ENCODE data around the gene PFDN1. TPM values are rescaled to one million over a fixed set of nuclear protein-coding genes. Genes with fewer than 3 reads are reported as not detected.
A peak's percentile ranks its signal among the peaks of the same experiment; 100 is the strongest.

PFDN1 gene
- total RNA-seq, 1 donor from 2014 or later, result 57.9 TPM

- Mint-ChIP-seq H3K4me3 (no peak overlapping the region), H3K4me1 (peaks cover 35% of the 10 kb centered on the region), H3K36me3 (ENCODE audit: low read depth) (peaks cover 21% of the 10 kb centered on the region), H3K27me3 (no peaks in the 10 kb centered on the region), H3K27ac (no peak overlapping the region), H3K9me3 (no peaks in the 10 kb centered on the region)
- no peak for DNase-seq
- intact Hi-C loops (cut with micrococcal nuclease), result no loop called here
Observed at GRCh38 chr5:140270008-140270407, 32.9 kb downstream of the PFDN1 start.

GRCh38 chr5:140267559-140268018 lies 35.3 kb downstream of the PFDN1 start:
- intact Hi-C loops (cut with micrococcal nuclease), result loop anchor here (1.0 to 5.0 kb wide), 2 partner anchors 16 to 35 kb away; partner anchors contain the start of gene PFDN1

GRCh38 chr5:140267201-140267540 lies 35.7 kb downstream of the PFDN1 start:
- Mint-ChIP-seq H3K36me3 (ENCODE audit: low read depth) (peaks cover 17% of the 10 kb centered on the region), H3K4me3 (peak overlapping the region; percentile 63), H3K4me1 (peaks cover 39% of the 10 kb centered on the region), H3K27me3 (no peaks in the 10 kb centered on the region), H3K27ac (peak overlapping the region; percentile 26), H3K9me3 (no peaks in the 10 kb centered on the region)
- intact Hi-C loops (cut with micrococcal nuclease), result loop anchor here (1.0 to 5.0 kb wide), 2 partner anchors 16 to 35 kb away; partner anchors contain the start of gene PFDN1
- peak; percentile 71 for DNase-seq

More at GRCh38 chr5:140267559-140268018, 35.3 kb downstream of the PFDN1 start:
- Mint-ChIP-seq H3K27ac (peak overlapping the region; percentile 26), H3K27me3 (no peaks in the 10 kb centered on the region), H3K4me1 (peaks cover 36% of the 10 kb centered on the region), H3K9me3 (no peaks in the 10 kb centered on the region), H3K4me3 (peak overlapping the region; percentile 63), H3K36me3 (ENCODE audit: low read depth) (peaks cover 16% of the 10 kb centered on the region)
- no peak for DNase-seq

DNA sequence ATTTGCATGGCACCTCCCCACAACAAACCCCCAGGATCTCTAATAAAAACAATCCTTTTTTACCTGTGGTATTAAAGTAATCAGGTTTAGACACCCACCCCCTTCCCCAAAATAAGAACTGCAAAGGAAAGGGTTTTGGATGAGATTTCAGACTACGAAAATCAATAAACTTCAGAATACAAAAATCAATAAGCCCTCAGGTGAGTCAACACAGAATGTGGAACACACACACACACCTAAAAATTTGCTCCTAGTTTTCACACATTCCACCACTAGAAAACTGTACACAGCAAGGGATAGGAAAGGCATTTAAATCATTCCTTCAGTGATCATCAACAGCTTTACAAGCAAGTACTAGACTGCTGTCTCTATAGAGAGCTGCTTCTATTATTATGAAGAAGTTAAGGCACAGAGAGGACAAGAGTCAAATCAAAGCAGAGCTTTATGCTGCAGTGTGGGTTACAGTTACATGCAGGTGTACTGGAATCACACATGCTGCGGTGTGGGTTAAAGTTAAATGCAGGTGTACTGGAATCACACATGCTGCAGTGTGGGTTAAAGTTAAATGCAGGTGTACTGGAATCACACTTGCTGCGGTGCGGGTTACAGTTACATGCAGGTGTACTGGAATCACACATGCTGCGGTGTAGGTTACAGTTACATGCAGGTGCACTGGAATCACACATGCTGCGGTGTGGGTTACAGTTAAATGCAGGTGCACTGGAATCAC lies 36.3 kb downstream of the PFDN1 start:
- DNase-seq, result no peak
- Mint-ChIP-seq H3K27me3 (no peaks in the 10 kb centered on the region), H3K9me3 (no peaks in the 10 kb centered on the region), H3K27ac (peak overlapping the region; percentile 81), H3K4me3 (peak overlapping the region; percentile 63), H3K4me1 (peaks cover 41% of the 10 kb centered on the region), H3K36me3 (ENCODE audit: low read depth) (peaks cover 18% of the 10 kb centered on the region)
- intact Hi-C loops (cut with micrococcal nuclease), result loop anchor here (1.0 to 5.0 kb wide), 2 partner anchors 15 to 36 kb away; partner anchors contain the start of gene PFDN1

GRCh38 chr5:140265845-140266244 lies 37.1 kb downstream of the PFDN1 start:
- Mint-ChIP-seq H3K36me3 (ENCODE audit: low read depth) (peaks cover 18% of the 10 kb centered on the region), H3K9me3 (no peaks in the 10 kb centered on the region), H3K27me3 (no peaks in the 10 kb centered on the region), H3K4me1 (peaks cover 46% of the 10 kb centered on the region), H3K27ac (peak overlapping the region; percentile 81), H3K4me3 (peak overlapping the region; percentile 47)
- DNase-seq, result no peak
- intact Hi-C loops (cut with micrococcal nuclease), result loop anchor here (5.0 kb wide), 1 partner anchor 36 kb away; the partner anchor contains the start of gene PFDN1

DNA sequence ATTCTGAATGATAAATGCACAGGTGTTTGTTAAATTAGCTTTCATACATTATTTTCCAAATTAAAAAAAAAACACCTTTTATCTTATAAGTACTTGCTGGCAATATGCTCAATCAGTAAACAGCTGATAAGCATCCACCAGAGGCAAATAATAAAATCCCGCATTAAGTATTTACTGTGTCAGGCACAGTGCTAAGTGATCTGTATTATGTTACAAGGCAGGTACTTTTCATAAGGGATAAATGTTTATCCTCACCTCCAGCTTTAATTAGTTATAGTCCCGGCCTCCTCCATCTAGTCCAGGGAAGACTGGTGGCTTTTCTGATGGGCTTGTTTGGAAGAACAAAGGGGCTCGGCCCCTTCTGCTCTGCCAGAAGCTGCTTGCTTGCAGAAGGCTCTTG lies 40.1 kb downstream of the PFDN1 start:
- H3K9me3 Mint-ChIP-seq, result no peaks in the 10 kb centered on the region
- no peak overlapping the region for H3K27ac Mint-ChIP-seq
- DNase-seq, result no peak
- peaks cover 34% of the 10 kb centered on the region for H3K36me3 Mint-ChIP-seq (ENCODE audit: low read depth)
- H3K4me1 Mint-ChIP-seq, result peaks cover 66% of the 10 kb centered on the region
- no peaks in the 10 kb centered on the region for H3K27me3 Mint-ChIP-seq
- no peak overlapping the region for H3K4me3 Mint-ChIP-seq
- intact Hi-C loops (cut with micrococcal nuclease), result no loop called here

DNA sequence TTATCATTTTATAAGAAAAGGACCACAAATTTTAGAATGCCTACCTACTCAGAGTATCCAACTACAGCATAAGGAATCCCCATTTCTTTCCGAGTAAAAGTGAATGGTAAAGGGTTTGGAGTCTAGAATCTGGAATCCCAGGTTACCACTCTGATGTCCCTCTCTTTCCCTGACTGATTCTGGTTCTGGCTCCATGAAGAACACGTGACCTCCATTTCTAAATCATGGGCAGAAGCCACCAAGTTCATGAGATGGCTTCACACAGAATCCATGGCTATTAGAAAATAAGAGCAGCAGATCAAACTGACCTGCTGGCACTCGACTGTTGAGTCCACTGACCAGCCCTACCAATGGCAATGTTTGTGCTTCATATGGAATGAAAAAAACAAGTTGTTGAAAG lies 40.7 kb downstream of the PFDN1 start:
- Mint-ChIP-seq H3K27ac (no peak overlapping the region), H3K4me1 (peaks cover 66% of the 10 kb centered on the region), H3K9me3 (no peaks in the 10 kb centered on the region), H3K27me3 (no peaks in the 10 kb centered on the region), H3K4me3 (no peak overlapping the region), H3K36me3 (ENCODE audit: low read depth) (peaks cover 37% of the 10 kb centered on the region)
- intact Hi-C loops (cut with micrococcal nuclease), result no loop called here
- DNase-seq, result no peak

GRCh38 chr5:140261403-140262171 lies 41.3 kb downstream of the PFDN1 start:
- intact Hi-C loops (cut with micrococcal nuclease), result loop anchor here (1.0 kb wide), 1 partner anchor 10 kb away; no protein-coding TSS in a partner anchor
- Mint-ChIP-seq H3K27ac (peak overlapping the region; percentile 70), H3K9me3 (no peaks in the 10 kb centered on the region), H3K36me3 (ENCODE audit: low read depth) (peaks cover 37% of the 10 kb centered on the region), H3K4me1 (peaks cover 61% of the 10 kb centered on the region), H3K4me3 (no peak overlapping the region), H3K27me3 (no peaks in the 10 kb centered on the region)
- DNase-seq, result peak; percentile 73

DNA sequence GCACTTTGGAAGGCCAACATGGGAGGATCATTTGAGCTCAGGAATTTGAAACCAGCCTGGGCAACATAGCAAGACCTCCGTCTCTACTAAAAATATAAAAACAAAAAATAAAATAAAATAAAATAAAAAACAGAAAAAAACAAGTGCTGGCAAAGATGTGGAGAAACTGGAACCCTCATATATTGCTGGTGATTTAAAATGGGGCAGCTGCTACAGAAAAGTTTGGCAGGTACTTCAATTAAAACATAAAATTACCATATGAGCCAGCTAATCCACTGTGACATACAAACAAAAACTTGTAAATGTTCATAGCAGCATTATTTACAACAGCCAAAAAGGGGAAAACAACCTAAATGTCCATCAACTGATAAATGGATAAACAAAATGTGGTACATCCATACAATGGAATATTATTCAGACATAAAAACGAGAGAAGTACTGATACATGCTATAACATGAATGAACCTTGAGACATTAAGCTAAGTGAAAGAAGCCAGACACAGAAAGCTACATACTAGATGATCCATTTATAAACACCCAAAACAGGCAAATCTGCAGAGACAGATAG lies 42.7 kb downstream of the PFDN1 start:
- intact Hi-C loops (cut with micrococcal nuclease), result no loop called here
- no peak for DNase-seq
- H3K4me1 Mint-ChIP-seq, result peaks cover 47% of the 10 kb centered on the region
- H3K27me3 Mint-ChIP-seq, result no peaks in the 10 kb centered on the region
- no peak overlapping the region for H3K4me3 Mint-ChIP-seq
- H3K36me3 Mint-ChIP-seq (ENCODE audit: low read depth), result peaks cover 34% of the 10 kb centered on the region
- H3K9me3 Mint-ChIP-seq, result no peaks in the 10 kb centered on the region
- H3K27ac Mint-ChIP-seq, result peak overlapping the region; percentile 12

GRCh38 chr5:140259500-140259899 lies 43.4 kb downstream of the PFDN1 start:
- Mint-ChIP-seq H3K27me3 (no peaks in the 10 kb centered on the region), H3K36me3 (ENCODE audit: low read depth) (peaks cover 34% of the 10 kb centered on the region), H3K9me3 (no peaks in the 10 kb centered on the region), H3K4me3 (peak overlapping the region; percentile 11), H3K4me1 (peaks cover 44% of the 10 kb centered on the region), H3K27ac (peak overlapping the region; percentile 45)
- intact Hi-C loops (cut with micrococcal nuclease), result no loop called here
- DNase-seq, result peak; percentile 72

- Mint-ChIP-seq H3K4me1 (peaks cover 39% of the 10 kb centered on the region), H3K27ac (no peak overlapping the region), H3K36me3 (ENCODE audit: low read depth) (peaks cover 34% of the 10 kb centered on the region), H3K27me3 (no peaks in the 10 kb centered on the region), H3K9me3 (no peaks in the 10 kb centered on the region), H3K4me3 (peak overlapping the region; percentile 5)
- intact Hi-C loops (cut with micrococcal nuclease), result no loop called here
- DNase-seq, result no peak
Observed at GRCh38 chr5:140258873-140259272, 44.0 kb downstream of the PFDN1 start.

DNA sequence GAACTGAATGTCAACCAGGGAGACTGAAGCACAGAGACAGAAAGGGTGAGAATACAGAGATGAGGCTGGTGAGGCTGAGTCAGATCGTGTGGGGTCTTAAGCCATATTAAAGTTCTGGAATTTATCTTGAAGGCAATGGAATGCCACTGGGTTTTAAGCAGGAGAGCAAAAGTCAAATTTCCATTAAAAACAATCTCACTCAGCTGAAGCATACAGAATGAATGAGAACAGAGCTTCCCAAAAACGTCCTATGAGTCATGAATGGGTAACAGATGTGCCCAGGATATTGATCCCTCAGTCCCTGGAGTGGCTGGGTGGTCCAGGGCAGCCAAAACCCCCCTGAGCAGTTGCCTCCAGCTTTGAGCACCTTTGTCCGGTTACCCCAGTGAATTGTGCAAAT lies 44.9 kb downstream of the PFDN1 start:
- Mint-ChIP-seq H3K36me3 (ENCODE audit: low read depth) (peaks cover 31% of the 10 kb centered on the region), H3K4me3 (no peak overlapping the region), H3K9me3 (no peaks in the 10 kb centered on the region), H3K27me3 (no peaks in the 10 kb centered on the region), H3K4me1 (peaks cover 44% of the 10 kb centered on the region), H3K27ac (peak overlapping the region; percentile 4)
- DNase-seq, result no peak
- intact Hi-C loops (cut with micrococcal nuclease), result no loop called here

GRCh38 chr5:140256726-140257125 lies 46.2 kb downstream of the PFDN1 start:
- intact Hi-C loops (cut with micrococcal nuclease), result no loop called here
- H3K9me3 Mint-ChIP-seq, result no peaks in the 10 kb centered on the region
- DNase-seq, result no peak
- H3K36me3 Mint-ChIP-seq (ENCODE audit: low read depth), result peaks cover 27% of the 10 kb centered on the region
- no peaks in the 10 kb centered on the region for H3K27me3 Mint-ChIP-seq
- H3K27ac Mint-ChIP-seq, result no peak overlapping the region
- H3K4me3 Mint-ChIP-seq, result no peak overlapping the region
- H3K4me1 Mint-ChIP-seq, result peaks cover 52% of the 10 kb centered on the region

Data from activated CD4-positive, alpha-beta T cell treated with anti-CD3 and anti-CD28 coated beads, Interleukin-2, amount 10 ng/mL, durations not matched to agents 24 days and 14 days (primary cell).